Measurements from ENCODE around the gene SPSB4.

DNA sequence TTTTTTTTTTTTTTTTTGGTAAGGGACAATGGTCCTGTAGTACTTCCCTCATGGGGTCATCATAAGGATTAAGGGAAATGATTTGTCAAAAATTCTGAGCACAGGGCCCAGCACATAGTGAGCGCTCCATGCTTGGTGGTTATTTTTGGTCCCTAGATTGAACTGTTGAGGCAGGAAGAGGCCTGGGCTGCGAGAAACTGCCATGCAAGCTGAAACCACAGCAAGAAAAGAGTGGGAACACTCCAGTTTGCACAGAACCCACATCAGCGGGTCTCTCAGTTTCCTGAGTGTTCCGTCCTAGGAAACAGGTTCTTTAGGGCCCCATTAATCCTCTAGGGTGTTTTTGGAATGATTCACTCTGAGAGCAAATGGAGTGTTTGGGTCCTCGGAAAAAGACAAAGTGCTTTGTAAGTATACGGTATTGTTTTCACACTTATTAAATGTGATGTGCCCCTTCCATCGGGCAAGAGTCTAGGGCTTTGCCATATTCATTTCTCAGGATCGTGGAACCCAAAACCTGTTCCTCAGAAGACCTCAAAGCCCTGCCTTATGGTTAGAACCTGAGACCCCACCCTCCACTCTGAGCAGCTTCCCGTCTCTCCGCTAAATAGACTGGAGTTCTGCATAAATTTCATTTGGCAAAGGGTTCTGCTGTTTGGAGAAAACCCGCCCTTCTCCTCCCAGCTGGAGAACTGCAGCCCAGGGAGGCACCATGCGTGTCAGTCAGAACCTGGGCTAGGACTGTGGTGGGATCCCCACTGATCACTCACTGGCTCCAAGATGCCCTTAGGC is 60.4 kb downstream of the SPSB4 start:
- no peak for TF ChIP-seq CTCF (IDR thresholded peaks at IDR 0.05; ENCODE audit: low read depth, low read length, missing input control)
- no peak for TF ChIP-seq YY1 (IDR thresholded peaks at IDR 0.05)
- TF ChIP-seq, protein P1, sequence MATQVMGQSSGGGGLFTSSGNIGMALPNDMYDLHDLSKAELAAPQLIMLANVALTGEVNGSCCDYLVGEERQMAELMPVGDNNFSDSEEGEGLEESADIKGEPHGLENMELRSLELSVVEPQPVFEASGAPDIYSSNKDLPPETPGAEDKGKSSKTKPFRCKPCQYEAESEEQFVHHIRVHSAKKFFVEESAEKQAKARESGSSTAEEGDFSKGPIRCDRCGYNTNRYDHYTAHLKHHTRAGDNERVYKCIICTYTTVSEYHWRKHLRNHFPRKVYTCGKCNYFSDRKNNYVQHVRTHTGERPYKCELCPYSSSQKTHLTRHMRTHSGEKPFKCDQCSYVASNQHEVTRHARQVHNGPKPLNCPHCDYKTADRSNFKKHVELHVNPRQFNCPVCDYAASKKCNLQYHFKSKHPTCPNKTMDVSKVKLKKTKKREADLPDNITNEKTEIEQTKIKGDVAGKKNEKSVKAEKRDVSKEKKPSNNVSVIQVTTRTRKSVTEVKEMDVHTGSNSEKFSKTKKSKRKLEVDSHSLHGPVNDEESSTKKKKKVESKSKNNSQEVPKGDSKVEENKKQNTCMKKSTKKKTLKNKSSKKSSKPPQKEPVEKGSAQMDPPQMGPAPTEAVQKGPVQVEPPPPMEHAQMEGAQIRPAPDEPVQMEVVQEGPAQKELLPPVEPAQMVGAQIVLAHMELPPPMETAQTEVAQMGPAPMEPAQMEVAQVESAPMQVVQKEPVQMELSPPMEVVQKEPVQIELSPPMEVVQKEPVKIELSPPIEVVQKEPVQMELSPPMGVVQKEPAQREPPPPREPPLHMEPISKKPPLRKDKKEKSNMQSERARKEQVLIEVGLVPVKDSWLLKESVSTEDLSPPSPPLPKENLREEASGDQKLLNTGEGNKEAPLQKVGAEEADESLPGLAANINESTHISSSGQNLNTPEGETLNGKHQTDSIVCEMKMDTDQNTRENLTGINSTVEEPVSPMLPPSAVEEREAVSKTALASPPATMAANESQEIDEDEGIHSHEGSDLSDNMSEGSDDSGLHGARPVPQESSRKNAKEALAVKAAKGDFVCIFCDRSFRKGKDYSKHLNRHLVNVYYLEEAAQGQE (IDR thresholded peaks at IDR 0.05), result no peak
- TF ChIP-seq, protein P2, sequence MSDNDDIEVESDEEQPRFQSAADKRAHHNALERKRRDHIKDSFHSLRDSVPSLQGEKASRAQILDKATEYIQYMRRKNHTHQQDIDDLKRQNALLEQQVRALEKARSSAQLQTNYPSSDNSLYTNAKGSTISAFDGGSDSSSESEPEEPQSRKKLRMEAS (IDR thresholded peaks at IDR 0.05), result no peak
- no peak for TF ChIP-seq NR2F2 (IDR thresholded peaks at IDR 0.05)
- TF ChIP-seq EGR1 (IDR thresholded peaks at IDR 0.05; ENCODE audit: low read depth in 2 of 2), result no peak

All from liver (tissue), 3 donors.